ENCODE measurements around the gene ARHGAP44. TPM values are rescaled to one million over a fixed set of nuclear protein-coding genes. Genes with fewer than 3 reads are reported as not detected.

The ARHGAP44 gene
- total and polyA plus RNA-seq, 10 donors, result 0.54 to 2.6 (median 1.6) TPM

GRCh38 chr17:12995896-12996295 lies 206.6 kb downstream of the ARHGAP44 start:
- intact Hi-C loops (cut with DNase I; ENCODE audit: low total_unique reads), result no loop called here
- no peak for DNase-seq
- Histone ChIP-seq H3K27ac (no peak overlapping the region), H3K4me3 (no peak overlapping the region), H3K27me3 (replicated peaks in 1 of 7) (no peaks in the 10 kb centered on the region), H3K9me3 (no peaks in the 10 kb centered on the region), H3K36me3 (peaks cover 11 to 100% (median 100%) of the 10 kb centered on the region in 6 donors), H3K4me1 (no peaks in the 10 kb centered on the region)
- TF ChIP-seq CTCF (IDR thresholded peaks at IDR 0.05 in 8 of 11, conservative IDR thresholded peaks at IDR 0.05 in 3 of 11) (no peak), POLR2AphosphoS5 (IDR thresholded peaks at IDR 0.05) (peak in 1 of 3 donors; percentile 45), POLR2A (IDR thresholded peaks at IDR 0.05) (no peak)
- WGBS, 5 donors, result 93 to 96% (median 94%) methylated on average over 17 to 19 of the region's 19 CpGs

- no peak for DNase-seq
- TF ChIP-seq POLR2A (IDR thresholded peaks at IDR 0.05), result no peak
- no peak for TF ChIP-seq POLR2AphosphoS5 (IDR thresholded peaks at IDR 0.05)
- TF ChIP-seq CTCF (IDR thresholded peaks at IDR 0.05 in 8 of 11, conservative IDR thresholded peaks at IDR 0.05 in 3 of 11), result no peak
- H3K4me3 ChIP-seq, result no peak overlapping the region
- H3K9me3 ChIP-seq, result no peaks in the 10 kb centered on the region
- H3K36me3 ChIP-seq, result peaks cover 11 to 100% (median 100%) of the 10 kb centered on the region in 6 donors
- intact Hi-C loops (cut with DNase I; ENCODE audit: low total_unique reads), result no loop called here
- H3K27ac ChIP-seq, result no peak overlapping the region
- no peaks in the 10 kb centered on the region for H3K4me1 ChIP-seq
- no peaks in the 10 kb centered on the region for H3K27me3 ChIP-seq (replicated peaks in 1 of 7)
- WGBS, 5 donors, result 93 to 96% (median 95%) methylated on average over 10 of the region's 10 CpGs
These were observed 207.1 kb downstream of the ARHGAP44 start for GRCh38 chr17:12996357-12996756.

- H3K27ac ChIP-seq, result no peak overlapping the region
- peaks cover 11 to 100% (median 100%) of the 10 kb centered on the region in 6 donors for H3K36me3 ChIP-seq
- no peaks in the 10 kb centered on the region for H3K4me1 ChIP-seq
- H3K9me3 ChIP-seq, result no peaks in the 10 kb centered on the region
- TF ChIP-seq POLR2AphosphoS5 (IDR thresholded peaks at IDR 0.05) (no peak), CTCF (IDR thresholded peaks at IDR 0.05 in 8 of 11, conservative IDR thresholded peaks at IDR 0.05 in 3 of 11) (no peak), POLR2A (IDR thresholded peaks at IDR 0.05) (no peak)
- H3K4me3 ChIP-seq, result no peak overlapping the region
- 78 to 98% (median 88%) methylated on average over 4 to 5 of the region's 5 CpGs for WGBS, 5 donors
- no peaks in the 10 kb centered on the region for H3K27me3 ChIP-seq (replicated peaks in 1 of 7)
- intact Hi-C loops (cut with DNase I; ENCODE audit: low total_unique reads), result no loop called here
- no peak for DNase-seq
These were observed 207.6 kb downstream of the ARHGAP44 start for GRCh38 chr17:12996941-12997340.

- no peak for TF ChIP-seq CTCF (IDR thresholded peaks at IDR 0.05 in 8 of 11, conservative IDR thresholded peaks at IDR 0.05 in 3 of 11)
- no peak for TF ChIP-seq POLR2A (IDR thresholded peaks at IDR 0.05)
- TF ChIP-seq POLR2AphosphoS5 (IDR thresholded peaks at IDR 0.05), result no peak
- DNase-seq, result no peak
- H3K36me3 ChIP-seq, result peaks cover 7 to 100% (median 100%) of the 10 kb centered on the region in 6 donors
- H3K4me3 ChIP-seq, result no peak overlapping the region
- no peak overlapping the region for H3K27ac ChIP-seq
- 88 to 95% (median 93%) methylated on average over 8 of the region's 8 CpGs for WGBS, 5 donors
- no peaks in the 10 kb centered on the region for H3K9me3 ChIP-seq
- H3K4me1 ChIP-seq, result peaks cover 0 to 9% (median 0%) of the 10 kb centered on the region in 6 donors
- intact Hi-C loops (cut with DNase I; ENCODE audit: low total_unique reads), result no loop called here
- no peaks in the 10 kb centered on the region for H3K27me3 ChIP-seq (replicated peaks in 1 of 7)
These were observed 209.2 kb downstream of the ARHGAP44 start for GRCh38 chr17:12998461-12998860.

Measured in spleen (tissue), 11 donors.